Left lobe of liver (tissue), 2 donors: ENCODE results near the gene SLC5A6. TPM values are rescaled to one million over a fixed set of nuclear protein-coding genes. Genes with fewer than 3 reads are reported as not detected.
"Not testable (repeated sequence)": the region's sequence is repeated elsewhere in the genome, so short reads cannot be mapped to it uniquely, and the experiment has no call there.

Experiments
- ATAC-seq: fragments of 200-7000 bp; cut with Tn5 transposase; one replicate; pipeline ENCODE4 v1.9.1; 2020; ENCODE audit warnings: mild to moderate bottlenecking, moderate library complexity
- DNase-seq: peaks from one replicate; pipeline ENCODE4 v3.0.0-alpha.2; 2020; ENCODE audit warnings: low spot score
- total RNA-seq: library from RNA; stranded (reverse); gene quantifications from one replicate; pipeline ENCODE4 v1.2.1, GENCODE V29; 2021
- donor health status: DM: no; HTN: no; CAD: no; lungs with moderate emphysema.
- donor health status: DM: no; HTN: yes; CAD: no.

The SLC5A6 gene
- total RNA-seq, 1 donor from 2014 or later = 72.6 TPM

- ATAC-seq (no peak), DNase-seq (no peak)
Measured at GRCh38 chr2:27208486-27209050, 3.5 kb downstream of the SLC5A6 start.

GRCh38 chr2:27206346-27206745 lies 5.7 kb downstream of the SLC5A6 start:
- ATAC-seq (no peak), DNase-seq (no peak)

GRCh38 chr2:27205206-27205605 lies 6.9 kb downstream of the SLC5A6 start:
- ATAC-seq = no peak
- no peak for DNase-seq

- DNase-seq = no peak
Measured at GRCh38 chr2:27204566-27204965, 7.5 kb downstream of the SLC5A6 start.

GRCh38 chr2:27203741-27204140 lies 8.3 kb downstream of the SLC5A6 start:
- ATAC-seq (no peak), DNase-seq (no peak)

More at GRCh38 chr2:27204566-27204965, 7.5 kb downstream of the SLC5A6 start:
- ATAC-seq = no peak

- ATAC-seq (no peak), DNase-seq (no peak)
Measured at GRCh38 chr2:27202854-27203253, 9.2 kb downstream of the SLC5A6 start.

GRCh38 chr2:27201675-27202074 lies 10.4 kb downstream of the SLC5A6 start:
- ATAC-seq (no peak), DNase-seq (no peak)

GRCh38 chr2:27199241-27199640 lies 12.8 kb downstream of the SLC5A6 start:
- DNase-seq = no peak
- ATAC-seq = no peak

- ATAC-seq (no peak), DNase-seq (no peak)
Measured at GRCh38 chr2:27198627-27199026, 13.4 kb downstream of the SLC5A6 start.

- ATAC-seq, DNase-seq: not testable (repeated sequence)
Measured at GRCh38 chr2:27198068-27198467, 14.0 kb downstream of the SLC5A6 start.

GRCh38 chr2:27195799-27196198 lies 16.3 kb downstream of the SLC5A6 start:
- not testable (repeated sequence) for ATAC-seq, DNase-seq

- DNase-seq (peak; percentile 63), ATAC-seq (peak; percentile 84)
Measured at GRCh38 chr2:27194538-27195354, 17.3 kb downstream of the SLC5A6 start.

GRCh38 chr2:27191070-27191829 lies 20.8 kb downstream of the SLC5A6 start:
- DNase-seq (no peak), ATAC-seq (peak; percentile 81)

GRCh38 chr2:27189989-27190388 lies 22.1 kb downstream of the SLC5A6 start:
- no peak for ATAC-seq

GRCh38 chr2:27186613-27187345 lies 25.3 kb downstream of the SLC5A6 start:
- DNase-seq (no peak), ATAC-seq (no peak)

More at GRCh38 chr2:27189989-27190388, 22.1 kb downstream of the SLC5A6 start:
- DNase-seq = no peak

GRCh38 chr2:27185331-27186026 lies 26.6 kb downstream of the SLC5A6 start:
- ATAC-seq (peak; percentile 89), DNase-seq (peak; percentile 85)

- ATAC-seq (peak; percentile 54), DNase-seq (peak; percentile 84)
Measured at GRCh38 chr2:27184115-27184514, 28.0 kb downstream of the SLC5A6 start.

- DNase-seq = no peak
- ATAC-seq = no peak
Measured at GRCh38 chr2:27182346-27182745, 29.7 kb downstream of the SLC5A6 start.

GRCh38 chr2:27179344-27180000 lies 32.6 kb downstream of the SLC5A6 start:
- ATAC-seq (peak; percentile 35), DNase-seq (no peak)

GRCh38 chr2:27178469-27178868 lies 33.6 kb downstream of the SLC5A6 start:
- no peak for DNase-seq
- ATAC-seq = no peak
